GM23338 (cell line): ENCODE results near the gene SLC25A6.
"Not testable (repeated sequence)": the region's sequence is repeated elsewhere in the genome, so short reads cannot be mapped to it uniquely, and the experiment has no call there.

Experiments
- CREB1 ChIP-seq: fragments of 250-450 bp; sonication (Bioruptor Pico); IDR thresholded peaks from 2 replicates; pipeline ENCODE4 v1.5.0; 2020; ENCODE audit warnings: low read depth, mild to moderate bottlenecking, moderate library complexity
- EZH2 ChIP-seq: fragments of 200-600 bp; sonication (generic); IDR thresholded peaks from one replicate; pipeline ENCODE4 v1.8.0; 2017; ENCODE audit warnings: antibody characterized with exemption, mild to moderate bottlenecking, low read depth; ENCODE audit not compliant: unreplicated experiment
- POLR2AphosphoS5 ChIP-seq: IDR thresholded peaks from 2 replicates; pipeline ENCODE4 v1.6.1; 2016; ENCODE audit warnings: antibody characterized with exemption, low read depth
- ZNF114 ChIP-seq: fragments of 250-450 bp; sonication (Bioruptor Pico); IDR thresholded peaks from 2 replicates; pipeline ENCODE4 v1.5.0; 2020; ENCODE audit warnings: mild to moderate bottlenecking, moderate library complexity
- TF ChIP-seq, protein P1 (sequence below), 2 experiments: fragments of 200-600 bp in 1 of 2; sonication (generic) in 1 of 2; conservative IDR thresholded peaks; 2 replicates each; pipeline versions ENCODE4 v1.5.1 to v1.6.1; 2016 to 2017; ENCODE audit warnings: antibody characterized with exemption in 2 of 2, low read depth in 2 of 2, mild to moderate bottlenecking in 2 of 2, moderate library complexity in 1 of 2

DNA sequence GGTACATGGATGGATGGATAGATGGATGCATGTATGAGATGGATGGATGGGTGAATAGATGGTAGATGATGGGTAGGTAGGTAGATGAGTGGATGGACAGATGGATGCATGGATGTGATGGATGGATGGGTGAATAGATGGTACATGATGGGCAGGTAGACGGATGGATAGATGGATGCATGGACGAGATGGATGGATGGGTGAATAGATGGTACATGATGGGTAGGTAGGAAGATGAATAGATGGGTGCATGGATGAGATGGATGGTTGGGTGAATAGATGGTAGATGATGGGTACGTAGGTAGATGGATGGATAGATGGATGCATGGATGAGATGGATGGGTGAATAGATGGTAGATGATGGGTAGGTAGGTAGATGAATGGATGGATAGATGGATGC lies 12.0 kb upstream of the SLC25A6 start:
- TF ChIP-seq EZH2; ZNF114 (CRISPR knock-in tag); POLR2AphosphoS5; CREB1 (CRISPR knock-in tag): not testable (repeated sequence)
- TF ChIP-seq, protein P1, sequence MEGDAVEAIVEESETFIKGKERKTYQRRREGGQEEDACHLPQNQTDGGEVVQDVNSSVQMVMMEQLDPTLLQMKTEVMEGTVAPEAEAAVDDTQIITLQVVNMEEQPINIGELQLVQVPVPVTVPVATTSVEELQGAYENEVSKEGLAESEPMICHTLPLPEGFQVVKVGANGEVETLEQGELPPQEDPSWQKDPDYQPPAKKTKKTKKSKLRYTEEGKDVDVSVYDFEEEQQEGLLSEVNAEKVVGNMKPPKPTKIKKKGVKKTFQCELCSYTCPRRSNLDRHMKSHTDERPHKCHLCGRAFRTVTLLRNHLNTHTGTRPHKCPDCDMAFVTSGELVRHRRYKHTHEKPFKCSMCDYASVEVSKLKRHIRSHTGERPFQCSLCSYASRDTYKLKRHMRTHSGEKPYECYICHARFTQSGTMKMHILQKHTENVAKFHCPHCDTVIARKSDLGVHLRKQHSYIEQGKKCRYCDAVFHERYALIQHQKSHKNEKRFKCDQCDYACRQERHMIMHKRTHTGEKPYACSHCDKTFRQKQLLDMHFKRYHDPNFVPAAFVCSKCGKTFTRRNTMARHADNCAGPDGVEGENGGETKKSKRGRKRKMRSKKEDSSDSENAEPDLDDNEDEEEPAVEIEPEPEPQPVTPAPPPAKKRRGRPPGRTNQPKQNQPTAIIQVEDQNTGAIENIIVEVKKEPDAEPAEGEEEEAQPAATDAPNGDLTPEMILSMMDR (conservative IDR thresholded peaks at IDR 0.05; ENCODE audit: low read depth in 2 of 2), result not testable (repeated sequence)
